PC-9 (cell line): Measurements from ENCODE around the gene SLC1A4.

ENCODE experiments used
- EZH2 ChIP-seq: fragments of 200-600 bp; sonication (generic); IDR thresholded peaks from 2 replicates; pipeline ENCODE4 v1.8.0; 2017; ENCODE audit warnings: antibody characterized with exemption, low read depth
- TF ChIP-seq, protein P1 (sequence below): fragments of 200-600 bp; sonication (generic); conservative IDR thresholded peaks from 2 replicates; pipeline ENCODE4 v1.6.1; 2017; ENCODE audit warnings: mixed run types, antibody characterized with exemption, mild to moderate bottlenecking, moderate library complexity

DNA sequence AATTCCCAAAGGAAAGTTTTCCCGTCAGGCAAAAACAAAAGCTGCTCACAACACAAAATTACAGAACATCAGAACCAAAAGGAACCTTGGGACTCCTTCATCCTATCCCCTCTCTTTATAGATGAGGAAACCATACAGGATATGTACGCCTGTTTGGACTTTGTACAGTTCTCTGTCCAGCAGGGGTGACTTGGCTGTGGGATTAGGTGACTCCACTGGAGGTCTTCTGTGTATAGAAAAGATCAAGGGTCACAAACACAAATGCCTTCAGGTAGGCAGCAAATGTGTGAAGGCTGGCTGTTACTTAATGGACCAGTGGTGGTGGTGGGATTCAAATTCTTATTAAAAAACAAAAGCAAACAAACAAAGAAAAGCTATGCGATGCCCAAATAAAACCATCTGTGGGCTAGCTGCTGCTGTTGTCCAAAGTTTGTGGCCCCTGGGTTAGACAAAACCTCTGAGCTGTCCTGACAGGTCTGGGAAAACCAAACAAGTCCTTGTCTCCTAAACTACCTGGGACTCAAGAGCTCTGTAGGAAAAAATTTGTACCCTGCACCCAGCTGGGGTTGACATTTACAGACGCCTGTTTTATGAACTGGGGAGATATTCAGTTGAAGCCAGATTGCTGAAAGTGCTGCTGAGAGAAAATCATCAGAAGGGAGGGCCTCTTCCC is 65.7 kb downstream of the SLC1A4 start:
- TF ChIP-seq, protein P1, sequence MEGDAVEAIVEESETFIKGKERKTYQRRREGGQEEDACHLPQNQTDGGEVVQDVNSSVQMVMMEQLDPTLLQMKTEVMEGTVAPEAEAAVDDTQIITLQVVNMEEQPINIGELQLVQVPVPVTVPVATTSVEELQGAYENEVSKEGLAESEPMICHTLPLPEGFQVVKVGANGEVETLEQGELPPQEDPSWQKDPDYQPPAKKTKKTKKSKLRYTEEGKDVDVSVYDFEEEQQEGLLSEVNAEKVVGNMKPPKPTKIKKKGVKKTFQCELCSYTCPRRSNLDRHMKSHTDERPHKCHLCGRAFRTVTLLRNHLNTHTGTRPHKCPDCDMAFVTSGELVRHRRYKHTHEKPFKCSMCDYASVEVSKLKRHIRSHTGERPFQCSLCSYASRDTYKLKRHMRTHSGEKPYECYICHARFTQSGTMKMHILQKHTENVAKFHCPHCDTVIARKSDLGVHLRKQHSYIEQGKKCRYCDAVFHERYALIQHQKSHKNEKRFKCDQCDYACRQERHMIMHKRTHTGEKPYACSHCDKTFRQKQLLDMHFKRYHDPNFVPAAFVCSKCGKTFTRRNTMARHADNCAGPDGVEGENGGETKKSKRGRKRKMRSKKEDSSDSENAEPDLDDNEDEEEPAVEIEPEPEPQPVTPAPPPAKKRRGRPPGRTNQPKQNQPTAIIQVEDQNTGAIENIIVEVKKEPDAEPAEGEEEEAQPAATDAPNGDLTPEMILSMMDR: no peak
- no peak for TF ChIP-seq EZH2
